MM.1S (cell line): ENCODE data around the gene MARCHF9.

Experiments
- DNase-seq: peaks from one replicate; pipeline ENCODE4 v3.0.0-alpha.2; 2015
- H2AFZ ChIP-seq: fragments of 300-600 bp; sonication (generic); 2 replicates; pipeline ENCODE4 v1.6.0; 2016; ENCODE audit warnings: antibody characterized with exemption, low read length
- H3F3A ChIP-seq: fragments of 300-600 bp; sonication (generic); 2 replicates; pipeline ENCODE4 v1.6.1; 2016; ENCODE audit warnings: mild to moderate bottlenecking, antibody characterized with exemption, low read length, moderate library complexity, mixed read lengths; ENCODE audit not compliant: insufficient read depth
- H3K27ac ChIP-seq: fragments of 300-600 bp; sonication (generic); 2 replicates; pipeline ENCODE4 v1.5.1; 2016; ENCODE audit warnings: mild to moderate bottlenecking, low read length
- H3K27me3 ChIP-seq: fragments of 300-600 bp; sonication (generic); replicated peaks from 2 replicates; pipeline ENCODE4 v1.6.0; 2016; ENCODE audit warnings: low read length; ENCODE audit not compliant: insufficient read depth
- H3K36me3 ChIP-seq: fragments of 300-600 bp; sonication (generic); replicated peaks from 2 replicates; pipeline ENCODE4 v1.6.1; 2016; ENCODE audit warnings: mild to moderate bottlenecking, low read length, mixed read lengths; ENCODE audit not compliant: insufficient read depth
- H3K4me1 ChIP-seq: fragments of 300-600 bp; sonication (generic); 2 replicates; pipeline ENCODE4 v1.6.1; 2016; ENCODE audit warnings: low read length, mixed read lengths
- H3K4me2 ChIP-seq: fragments of 300-600 bp; sonication (generic); 2 replicates; pipeline ENCODE4 v1.6.0; 2016; ENCODE audit warnings: low read depth, low read length
- H3K4me3 ChIP-seq: fragments of 300-600 bp; sonication (generic); 2 replicates; pipeline ENCODE4 v1.5.1; 2016; ENCODE audit warnings: low read length, mixed read lengths
- H3K79me2 ChIP-seq: fragments of 300-600 bp; sonication (generic); 2 replicates; pipeline ENCODE4 v1.6.1; 2016; ENCODE audit warnings: mixed run types, low read length, mixed read lengths
- H3K9ac ChIP-seq: fragments of 300-600 bp; sonication (generic); 2 replicates; pipeline ENCODE4 v1.6.1; 2016; ENCODE audit warnings: low read length, mixed read lengths
- H3K9me2 ChIP-seq: fragments of 300-600 bp; sonication (generic); replicated peaks from 2 replicates; pipeline ENCODE4 v1.6.1; 2016; ENCODE audit warnings: mild to moderate bottlenecking, low read length, mixed read lengths; ENCODE audit not compliant: insufficient read depth
- H3K9me3 ChIP-seq: fragments of 300-600 bp; sonication (generic); replicated peaks from 2 replicates; pipeline ENCODE4 v1.6.1; 2016; ENCODE audit warnings: mild to moderate bottlenecking, low read length, mixed read lengths; ENCODE audit not compliant: insufficient read depth
- H4K20me1 ChIP-seq: fragments of 300-600 bp; sonication (generic); 2 replicates; pipeline ENCODE4 v1.6.1; 2016; ENCODE audit warnings: mild to moderate bottlenecking, low read length, moderate library complexity, mixed read lengths; ENCODE audit not compliant: insufficient read depth
- CTCF ChIP-seq: fragments of 300-600 bp; sonication (generic); IDR thresholded peaks from 2 replicates; pipeline ENCODE4 v1.5.1; 2016; ENCODE audit warnings: antibody characterized with exemption, low read length, mixed read lengths
- EZH2 ChIP-seq: fragments of 300-600 bp; sonication (generic); optimal IDR thresholded peaks from 2 replicates; pipeline ENCODE3; 2017; ENCODE audit warnings: low read depth, mild to moderate bottlenecking, antibody characterized with exemption, low read length, mixed read lengths
- EZH2phosphoT487 ChIP-seq: fragments of 300-600 bp; sonication (generic); IDR thresholded peaks from 2 replicates; pipeline ENCODE4 v1.6.1; 2018; ENCODE audit warnings: antibody characterized with exemption, low read length

Gene MARCHF9

DNA sequence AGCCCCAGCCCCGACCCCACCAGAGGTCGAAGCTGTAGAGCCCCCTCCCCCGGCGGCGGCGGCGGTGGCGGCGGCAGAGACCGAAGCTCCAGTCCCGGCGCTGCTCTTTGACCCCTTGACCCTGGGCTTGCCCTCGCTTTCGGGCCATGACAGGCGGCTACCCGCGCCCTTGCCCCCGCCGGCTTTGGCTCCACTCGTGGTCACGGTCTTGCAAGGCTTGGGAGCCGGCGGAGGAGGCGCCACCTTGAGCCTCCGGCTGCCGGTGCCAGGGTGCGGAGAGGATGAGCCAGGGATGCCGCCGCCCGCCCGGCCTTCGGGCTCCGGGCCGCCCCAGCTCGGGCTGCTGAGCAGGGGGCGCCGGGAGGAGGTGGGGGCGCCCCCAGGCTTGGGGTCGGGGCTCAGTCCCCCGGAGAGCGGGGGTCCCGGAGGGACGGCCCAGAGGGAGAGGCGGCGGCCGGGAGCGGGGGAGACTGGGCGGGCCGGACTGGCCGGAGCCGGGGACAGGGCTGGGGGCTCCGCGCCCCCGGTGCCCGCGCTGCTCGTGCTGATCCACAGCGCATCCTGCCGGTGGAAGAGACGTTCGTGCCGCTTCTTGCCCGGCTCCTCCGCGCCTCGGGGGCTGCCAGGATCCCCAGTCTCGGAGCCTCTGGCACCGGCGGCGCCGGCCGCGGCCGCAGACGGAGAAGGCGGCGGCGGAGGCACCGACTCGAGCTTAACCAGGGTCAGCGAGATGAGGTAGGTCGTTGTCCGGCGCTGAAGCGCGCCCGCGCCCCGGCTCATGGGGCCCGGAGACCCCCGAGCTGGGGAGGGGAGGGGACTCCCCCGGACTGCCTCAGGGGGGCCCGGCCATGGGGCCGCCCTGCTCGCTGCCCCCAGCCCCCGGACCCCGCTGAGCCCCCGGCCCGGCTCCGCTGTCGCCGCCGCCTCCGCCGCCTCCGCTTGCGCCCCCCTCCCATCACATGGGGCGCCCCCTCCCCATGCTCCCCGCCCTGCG lies 17.1 kb upstream of the MARCHF9 start:
- H4K20me1 ChIP-seq = no peaks in the 10 kb centered on the region; the same call in 1 of the 2 replicates
- H3K9ac ChIP-seq = no peak overlapping the region
- H3K9me2 ChIP-seq = no peaks in the 10 kb centered on the region
- no peak overlapping the region for H2AFZ ChIP-seq
- peaks cover 10% of the 10 kb centered on the region; the same call in 1 of the 2 replicates for H3F3A ChIP-seq
- H3K4me2 ChIP-seq = no peak overlapping the region
- peaks cover 19% of the 10 kb centered on the region for H3K4me1 ChIP-seq
- H3K79me2 ChIP-seq = peaks cover 35% of the 10 kb centered on the region
- no peak overlapping the region for H3K4me3 ChIP-seq
- no peaks in the 10 kb centered on the region for H3K27me3 ChIP-seq
- no peaks in the 10 kb centered on the region for H3K9me3 ChIP-seq
- DNase-seq = no peak
- no peak for TF ChIP-seq EZH2
- TF ChIP-seq CTCF = no peak
- TF ChIP-seq EZH2phosphoT487 = no peak
- H3K27ac ChIP-seq = no peak overlapping the region
- H3K36me3 ChIP-seq = no peaks in the 10 kb centered on the region

GRCh38 chr12:57738661-57739237 lies 16.2 kb upstream of the MARCHF9 start, which contains the start of gene AGAP2:
Gene AGAP2, minus strand, starts transcription at chr12:57738742. Its CDS starts 496 bp downstream, at chr12:57738246.
- no peak within 1 kb of the TSS for H3K4me3 ChIP-seq
- no peak for DNase-seq
- peaks cover 25% of the 10 kb centered on the region for H3K4me1 ChIP-seq
- H3K27me3 ChIP-seq = no peaks in the 10 kb centered on the region
- H3K27ac ChIP-seq = no peak within 1 kb of the TSS
- H3K79me2 ChIP-seq = peaks cover 35% of the 10 kb centered on the region
- no peaks in the 10 kb centered on the region for H3K36me3 ChIP-seq
- no peaks in the 10 kb centered on the region for H3K9me3 ChIP-seq
- H3F3A ChIP-seq = peaks cover 10% of the 10 kb centered on the region; the same call in 1 of the 2 replicates
- no peak within 1 kb of the TSS for H3K9ac ChIP-seq
- no peaks in the 10 kb centered on the region for H3K9me2 ChIP-seq
- H2AFZ ChIP-seq = no peak within 1 kb of the TSS
- H4K20me1 ChIP-seq = no peaks in the 10 kb centered on the region; the same call in 1 of the 2 replicates
- no peak within 1 kb of the TSS for H3K4me2 ChIP-seq
- TF ChIP-seq EZH2phosphoT487 = no peak
- no peak for TF ChIP-seq CTCF
- TF ChIP-seq EZH2 = no peak

DNA sequence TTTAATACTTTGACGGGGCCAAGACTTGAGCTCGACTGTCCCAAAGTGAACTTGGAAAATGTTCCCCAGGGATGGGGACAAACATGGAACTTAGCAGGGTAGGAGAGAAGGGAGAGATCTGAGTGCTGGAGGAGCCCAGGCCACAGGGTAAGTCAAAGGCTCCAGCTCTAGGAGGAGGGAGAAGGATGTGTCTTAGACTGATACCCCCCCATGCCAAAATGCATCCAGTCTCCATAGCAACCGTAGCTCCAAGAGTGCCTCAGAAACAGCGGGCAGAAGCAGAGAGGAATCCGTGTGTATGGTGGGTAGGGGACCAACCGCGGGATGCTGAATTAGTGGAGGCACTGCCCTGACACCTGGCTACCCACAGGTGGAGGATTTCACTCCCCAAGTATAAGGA lies 15.5 kb upstream of the MARCHF9 start:
- H3K4me3 ChIP-seq = no peak overlapping the region
- no peaks in the 10 kb centered on the region for H3K36me3 ChIP-seq
- TF ChIP-seq EZH2 = no peak
- no peak for TF ChIP-seq CTCF
- TF ChIP-seq EZH2phosphoT487 = no peak
- no peak overlapping the region for H2AFZ ChIP-seq
- H4K20me1 ChIP-seq = no peaks in the 10 kb centered on the region; the same call in 1 of the 2 replicates
- no peak overlapping the region for H3K9ac ChIP-seq
- no peak for DNase-seq
- no peaks in the 10 kb centered on the region for H3K9me2 ChIP-seq
- H3F3A ChIP-seq = peaks cover 15% of the 10 kb centered on the region; the same call in 1 of the 2 replicates
- H3K27me3 ChIP-seq = no peaks in the 10 kb centered on the region
- H3K4me1 ChIP-seq = peaks cover 28% of the 10 kb centered on the region
- H3K79me2 ChIP-seq = peaks cover 35% of the 10 kb centered on the region
- H3K27ac ChIP-seq = no peak overlapping the region
- H3K9me3 ChIP-seq = no peaks in the 10 kb centered on the region
- H3K4me2 ChIP-seq = no peak overlapping the region
